GM23338 (cell line): ENCODE results near the gene ATF1.

Experiments
- EZH2 ChIP-seq: fragments of 200-600 bp; sonication (generic); IDR thresholded peaks from one replicate; pipeline ENCODE4 v1.8.0; 2017; ENCODE audit warnings: antibody characterized with exemption, mild to moderate bottlenecking, low read depth; ENCODE audit not compliant: unreplicated experiment
- EZH2phosphoT487 ChIP-seq: fragments of 200-600 bp; sonication (generic); IDR thresholded peaks from one replicate; pipeline ENCODE4 v1.8.1; 2018; ENCODE audit warnings: antibody characterized with exemption; ENCODE audit not compliant: unreplicated experiment
- TF ChIP-seq, protein P1 (sequence below), 2 experiments: fragments of 200-600 bp in 1 of 2; sonication (generic) in 1 of 2; conservative IDR thresholded peaks; 2 replicates each; pipeline versions ENCODE4 v1.5.1 to v1.6.1; 2016 to 2017; ENCODE audit warnings: antibody characterized with exemption in 2 of 2, low read depth in 2 of 2, mild to moderate bottlenecking in 2 of 2, moderate library complexity in 1 of 2

DNA sequence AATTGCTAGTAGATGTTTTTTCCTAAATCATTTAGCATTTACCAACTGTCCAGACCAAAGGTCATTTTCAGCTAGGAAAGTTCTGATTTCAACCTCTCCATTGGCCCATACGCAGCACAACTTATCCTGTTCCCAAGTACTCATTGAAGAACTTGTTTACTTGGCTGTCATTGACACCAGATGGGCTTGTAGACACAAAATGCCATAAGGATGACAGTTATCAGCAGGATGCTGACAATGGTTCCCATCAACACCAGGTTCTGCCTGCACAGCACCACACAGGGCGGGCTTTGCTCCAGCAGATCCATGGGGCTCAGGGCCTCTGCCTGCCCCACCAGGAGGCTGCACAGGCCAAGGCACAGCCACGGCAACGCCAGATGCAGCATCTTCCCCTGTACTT lies 42.3 kb downstream of the ATF1 start:
- TF ChIP-seq, protein P1, sequence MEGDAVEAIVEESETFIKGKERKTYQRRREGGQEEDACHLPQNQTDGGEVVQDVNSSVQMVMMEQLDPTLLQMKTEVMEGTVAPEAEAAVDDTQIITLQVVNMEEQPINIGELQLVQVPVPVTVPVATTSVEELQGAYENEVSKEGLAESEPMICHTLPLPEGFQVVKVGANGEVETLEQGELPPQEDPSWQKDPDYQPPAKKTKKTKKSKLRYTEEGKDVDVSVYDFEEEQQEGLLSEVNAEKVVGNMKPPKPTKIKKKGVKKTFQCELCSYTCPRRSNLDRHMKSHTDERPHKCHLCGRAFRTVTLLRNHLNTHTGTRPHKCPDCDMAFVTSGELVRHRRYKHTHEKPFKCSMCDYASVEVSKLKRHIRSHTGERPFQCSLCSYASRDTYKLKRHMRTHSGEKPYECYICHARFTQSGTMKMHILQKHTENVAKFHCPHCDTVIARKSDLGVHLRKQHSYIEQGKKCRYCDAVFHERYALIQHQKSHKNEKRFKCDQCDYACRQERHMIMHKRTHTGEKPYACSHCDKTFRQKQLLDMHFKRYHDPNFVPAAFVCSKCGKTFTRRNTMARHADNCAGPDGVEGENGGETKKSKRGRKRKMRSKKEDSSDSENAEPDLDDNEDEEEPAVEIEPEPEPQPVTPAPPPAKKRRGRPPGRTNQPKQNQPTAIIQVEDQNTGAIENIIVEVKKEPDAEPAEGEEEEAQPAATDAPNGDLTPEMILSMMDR (conservative IDR thresholded peaks at IDR 0.05; ENCODE audit: low read depth in 2 of 2), result no peak
- TF ChIP-seq EZH2, result no peak
- no peak for TF ChIP-seq EZH2phosphoT487
